Gastroesophageal sphincter (tissue), 4 donors: ENCODE measurements around the gene CCDC170. TPM values are rescaled to one million over a fixed set of nuclear protein-coding genes. Genes with fewer than 3 reads are reported as not detected.

Experiments used
- ATAC-seq: fragments of 150-250 bp; one replicate; pipeline ENCODE4 v1.9.1; 2016; ENCODE audit warnings: mild to moderate bottlenecking, moderate library complexity
- H3K27ac ChIP-seq, 4 donors: fragments of 200-600 bp; sonication (generic) in 3 of 4; 1 replicate in 3 of 4; 2 replicates in 1 of 4; pipeline ENCODE4 v1.5.1; 2016 to 2019
- H3K27me3 ChIP-seq: fragments of 200-600 bp; sonication (generic); one replicate; pipeline ENCODE4 v1.5.1; 2019
- H3K36me3 ChIP-seq, 2 donors: fragments of 200-600 bp; sonication (generic); one replicate each; pipeline ENCODE4 v1.5.1; 2019; ENCODE audit warnings: control low read depth in 1 of 2
- H3K4me1 ChIP-seq, 3 donors: fragments of 200-600 bp; sonication (generic); 1 replicate in 2 of 3; 2 replicates in 1 of 3; pipeline ENCODE4 v1.5.1; 2016 to 2019; ENCODE audit warnings: control low read depth in 2 of 3
- H3K4me3 ChIP-seq, 2 donors: fragments of 200-600 bp; sonication (generic); one replicate each; pipeline ENCODE4 v1.5.1; 2019; ENCODE audit warnings: mild to moderate bottlenecking in 1 of 2, moderate library complexity in 1 of 2
- H3K9me3 ChIP-seq, 3 donors: fragments of 200-600 bp; sonication (generic); one replicate each; pipeline ENCODE4 v1.5.1; 2017 to 2019; ENCODE audit warnings: control low read depth in 2 of 3
- EP300 ChIP-seq: sonication (generic); formaldehyde crosslinking; IDR thresholded peaks from one replicate; pipeline ENCODE4 v1.6.1; 2017; ENCODE audit warnings: antibody characterized with exemption, mild to moderate bottlenecking
- POLR2A ChIP-seq, 2 donors: fragments of 450-650 bp; IDR thresholded peaks; one replicate each; pipeline ENCODE4 v1.6.1; 2017; ENCODE audit warnings: antibody characterized with exemption in 2 of 2, mild to moderate bottlenecking in 2 of 2, moderate library complexity in 1 of 2
- POLR2AphosphoS5 ChIP-seq: sonication (generic); formaldehyde crosslinking; IDR thresholded peaks from one replicate; pipeline ENCODE4 v1.6.1; 2017; ENCODE audit warnings: antibody characterized with exemption
- WGBS, 2 donors: methylation state at CpG; one replicate each; pipeline ENCODE4 v1.1.5; 2018; ENCODE audit warnings: low coverage in 1 of 2; 5-methylcytosine and 5-hydroxymethylcytosine counted together
- total RNA-seq, 4 donors: library from RNA; depleted of rRNA; stranded (reverse); fragments of >200 nt; gene quantifications; one replicate each; pipeline ENCODE4 v1.1.0, GENCODE V29; 2016
- TF ChIP-seq, protein P1 (sequence below), 4 experiments: fragments of 200-600 bp in 2 of 4; fragments of 450-650 bp in 2 of 4; sonication (generic) in 1 of 4; IDR thresholded peaks; one replicate each; pipeline ENCODE4 v1.5.1; 2017 to 2019; ENCODE audit warnings: antibody characterized with exemption in 4 of 4, mild to moderate bottlenecking in 2 of 4, moderate library complexity in 2 of 4

Gene CCDC170
- total RNA-seq, 4 donors from 2014 or later, result 0.23 to 1.2 (median 0.77) TPM

DNA sequence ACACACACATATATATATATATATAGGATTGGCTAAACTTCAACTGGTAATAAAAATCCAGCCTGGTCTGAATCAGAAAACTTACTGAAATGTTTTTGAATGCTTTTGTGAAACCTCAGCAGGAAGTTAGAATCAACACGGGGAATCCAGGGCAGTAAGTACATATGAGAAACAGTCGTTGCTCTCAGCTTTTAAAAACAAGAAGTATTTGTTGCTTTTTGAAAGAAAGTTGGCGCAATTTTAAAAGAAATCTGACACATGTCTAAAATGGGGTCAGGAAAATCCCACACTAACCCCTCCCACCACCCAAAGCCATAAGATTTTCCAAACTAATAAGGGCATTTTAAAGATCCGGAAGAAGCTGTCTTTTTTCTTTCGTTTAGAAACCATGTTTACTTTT lies 11.5 kb upstream of the CCDC170 start:
- Histone ChIP-seq H3K4me3 (no peak overlapping the region), H3K9me3 (no peaks in the 10 kb centered on the region), H3K36me3 (no peaks in the 10 kb centered on the region), H3K27ac (no peak overlapping the region), H3K4me1 (no peaks in the 10 kb centered on the region), H3K27me3 (no peaks in the 10 kb centered on the region)
- TF ChIP-seq, protein P1, sequence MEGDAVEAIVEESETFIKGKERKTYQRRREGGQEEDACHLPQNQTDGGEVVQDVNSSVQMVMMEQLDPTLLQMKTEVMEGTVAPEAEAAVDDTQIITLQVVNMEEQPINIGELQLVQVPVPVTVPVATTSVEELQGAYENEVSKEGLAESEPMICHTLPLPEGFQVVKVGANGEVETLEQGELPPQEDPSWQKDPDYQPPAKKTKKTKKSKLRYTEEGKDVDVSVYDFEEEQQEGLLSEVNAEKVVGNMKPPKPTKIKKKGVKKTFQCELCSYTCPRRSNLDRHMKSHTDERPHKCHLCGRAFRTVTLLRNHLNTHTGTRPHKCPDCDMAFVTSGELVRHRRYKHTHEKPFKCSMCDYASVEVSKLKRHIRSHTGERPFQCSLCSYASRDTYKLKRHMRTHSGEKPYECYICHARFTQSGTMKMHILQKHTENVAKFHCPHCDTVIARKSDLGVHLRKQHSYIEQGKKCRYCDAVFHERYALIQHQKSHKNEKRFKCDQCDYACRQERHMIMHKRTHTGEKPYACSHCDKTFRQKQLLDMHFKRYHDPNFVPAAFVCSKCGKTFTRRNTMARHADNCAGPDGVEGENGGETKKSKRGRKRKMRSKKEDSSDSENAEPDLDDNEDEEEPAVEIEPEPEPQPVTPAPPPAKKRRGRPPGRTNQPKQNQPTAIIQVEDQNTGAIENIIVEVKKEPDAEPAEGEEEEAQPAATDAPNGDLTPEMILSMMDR (IDR thresholded peaks at IDR 0.05), result no peak
- no peak for TF ChIP-seq POLR2AphosphoS5
- 24 to 42% methylated on average over 5 of the region's 5 CpGs for WGBS, 2 donors
- no peak for ATAC-seq

DNA sequence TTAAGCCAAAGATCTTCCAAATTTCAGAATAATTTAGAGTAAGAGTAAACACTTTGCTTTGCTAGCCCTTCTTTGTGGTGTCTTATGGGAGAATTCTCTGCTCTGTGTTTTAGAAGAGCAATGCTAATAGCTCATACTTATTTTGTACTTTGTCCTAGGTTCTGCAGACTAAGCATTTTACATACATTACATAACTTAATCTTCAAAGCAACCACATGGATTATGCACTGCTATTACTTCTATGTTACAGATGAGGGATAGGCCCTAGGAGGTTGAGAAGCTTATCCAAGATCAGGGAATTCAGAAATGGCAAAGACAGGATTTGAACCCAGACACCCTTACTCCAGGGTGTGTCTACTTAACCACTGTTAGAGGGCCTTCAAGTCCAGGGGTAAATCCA lies 9.8 kb upstream of the CCDC170 start:
- Histone ChIP-seq H3K9me3 (no peaks in the 10 kb centered on the region), H3K4me3 (no peak overlapping the region), H3K27ac (no peak overlapping the region), H3K36me3 (no peaks in the 10 kb centered on the region), H3K27me3 (no peaks in the 10 kb centered on the region), H3K4me1 (no peaks in the 10 kb centered on the region)
- TF ChIP-seq POLR2A (IDR thresholded peaks at IDR 0.05) (no peak), POLR2AphosphoS5 (no peak), EP300 (no peak)
- TF ChIP-seq, protein P1 (IDR thresholded peaks at IDR 0.05), result no peak
- no peak for ATAC-seq

DNA sequence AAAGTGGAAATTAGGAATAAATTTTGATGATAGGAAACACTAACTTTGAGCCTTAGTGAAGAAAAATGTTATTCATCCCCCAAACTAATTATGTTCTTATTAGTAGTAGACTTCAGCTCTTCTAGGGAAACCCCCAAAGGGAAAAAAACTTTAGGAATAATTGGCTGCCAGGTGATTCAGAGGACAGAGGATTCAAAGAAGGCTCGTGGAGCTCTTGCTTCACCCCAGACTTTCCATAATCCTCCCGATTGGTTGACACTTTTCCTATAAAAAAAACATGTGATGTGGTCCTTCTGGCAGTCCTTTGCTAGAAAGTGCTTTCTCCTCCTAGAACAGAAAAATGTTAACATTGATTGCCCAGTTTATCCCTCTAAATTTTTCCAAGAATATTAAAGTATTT lies 5.6 kb upstream of the CCDC170 start:
- no peak for TF ChIP-seq POLR2AphosphoS5
- TF ChIP-seq, protein P1 (IDR thresholded peaks at IDR 0.05), result no peak
- no peak for TF ChIP-seq POLR2A (IDR thresholded peaks at IDR 0.05)
- no peak for TF ChIP-seq EP300
- Histone ChIP-seq H3K27ac (no peak overlapping the region), H3K4me1 (peaks cover 0 to 1% (median 0%) of the 10 kb centered on the region in 3 donors), H3K27me3 (peaks cover 22% of the 10 kb centered on the region), H3K4me3 (no peak overlapping the region), H3K9me3 (no peaks in the 10 kb centered on the region), H3K36me3 (no peaks in the 10 kb centered on the region)
- ATAC-seq, result no peak
- WGBS, 2 donors, result 30 to 36% methylated on average over 2 of the region's 2 CpGs

DNA sequence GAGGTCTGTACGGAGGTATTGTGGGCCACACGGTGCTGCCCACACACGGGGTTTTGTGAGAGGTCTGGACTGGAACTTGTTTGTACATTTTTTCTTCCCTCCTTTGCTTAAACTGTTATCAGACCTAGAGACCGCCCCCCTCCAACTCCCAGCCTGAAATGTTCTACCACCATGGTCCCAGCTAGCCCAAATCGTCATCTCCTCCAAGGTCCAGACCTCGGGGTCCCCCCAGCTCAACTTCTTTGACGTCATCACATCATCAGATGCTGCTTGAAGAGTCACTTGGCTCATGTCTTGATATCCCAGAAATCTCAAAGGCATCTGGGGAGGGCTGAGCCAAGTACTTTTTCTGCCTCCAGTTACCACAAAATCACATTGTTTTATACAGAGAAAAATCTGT lies 2.8 kb upstream of the CCDC170 start:
- WGBS, 2 donors, result 56 to 80% methylated on average over 7 of the region's 7 CpGs
- no peaks in the 10 kb centered on the region for H3K36me3 ChIP-seq
- TF ChIP-seq POLR2AphosphoS5 (no peak), EP300 (no peak), POLR2A (IDR thresholded peaks at IDR 0.05) (no peak)
- TF ChIP-seq, protein P1 (IDR thresholded peaks at IDR 0.05), result no peak
- no peaks in the 10 kb centered on the region for H3K9me3 ChIP-seq
- H3K4me3 ChIP-seq, result no peak overlapping the region
- peaks cover 48% of the 10 kb centered on the region for H3K27me3 ChIP-seq
- ATAC-seq, result no peak
- H3K27ac ChIP-seq, result no peak overlapping the region
- peaks cover 0 to 22% (median 13%) of the 10 kb centered on the region in 3 donors for H3K4me1 ChIP-seq

DNA sequence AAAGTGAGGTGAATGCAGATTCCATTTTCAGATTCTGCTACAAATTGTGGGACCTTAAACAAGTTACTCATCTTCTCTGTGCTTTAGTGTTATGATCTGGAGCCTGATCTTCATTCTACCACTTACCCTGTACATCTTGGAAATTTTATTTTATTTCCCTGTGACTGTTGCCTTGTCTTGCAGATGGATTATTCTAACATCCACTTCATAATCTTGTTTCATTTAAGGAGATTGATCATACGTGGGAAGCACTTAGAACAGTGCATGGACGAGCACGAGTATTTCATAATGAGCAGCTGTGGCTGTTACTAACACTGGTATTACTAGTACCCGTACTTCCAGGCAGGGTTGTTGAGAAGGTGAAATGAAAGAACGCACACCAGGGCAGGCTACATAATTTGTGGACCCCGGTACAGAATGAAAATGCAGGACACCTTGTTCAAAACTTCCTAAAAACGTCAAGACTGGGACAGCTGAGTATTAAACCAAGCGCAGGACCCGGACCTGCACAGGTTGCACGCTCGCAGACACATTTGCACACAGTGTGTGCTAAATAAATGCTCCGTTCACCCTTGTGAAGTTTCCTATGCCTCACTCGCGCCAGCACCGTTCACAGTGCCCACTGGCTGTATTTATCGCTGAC lies 535 bp upstream of the CCDC170 start:
- WGBS, 2 donors, result 33 to 40% methylated on average over 11 to 15 of the region's 16 CpGs
- peaks cover 49% of the 10 kb centered on the region for H3K27me3 ChIP-seq
- peak overlapping the region; percentile 11 to 68 for H3K4me3 ChIP-seq
- ATAC-seq, result peak; percentile 14
- H3K27ac ChIP-seq, result peak overlapping the region in 3 of 4 donors; percentile 50 to 71 (median 70)
- H3K9me3 ChIP-seq, result no peaks in the 10 kb centered on the region
- TF ChIP-seq, protein P1 (IDR thresholded peaks at IDR 0.05), result no peak
- TF ChIP-seq POLR2AphosphoS5 (no peak), EP300 (no peak), POLR2A (IDR thresholded peaks at IDR 0.05) (no peak)
- H3K4me1 ChIP-seq, result peaks cover 0 to 22% (median 13%) of the 10 kb centered on the region in 3 donors
- H3K36me3 ChIP-seq, result no peaks in the 10 kb centered on the region
